Esophagus muscularis mucosa (tissue), 4 donors: Measurements from ENCODE around the gene COL26A1.

Experiments used
- CTCF ChIP-seq, 3 experiments: fragments of 200-600 bp in 2 of 3; fragments of 450-650 bp in 1 of 3; sonication (generic) in 2 of 3; IDR thresholded peaks; one replicate each; pipeline ENCODE4 v1.5.1; 2017 to 2019; ENCODE audit warnings: antibody characterized with exemption in 3 of 3, mild to moderate bottlenecking in 2 of 3, moderate library complexity in 1 of 3
- EP300 ChIP-seq: sonication (generic); formaldehyde crosslinking; IDR thresholded peaks from one replicate; pipeline ENCODE4 v1.6.1; 2017; ENCODE audit warnings: antibody characterized with exemption
- POLR2A ChIP-seq: fragments of 450-650 bp; IDR thresholded peaks from one replicate; pipeline ENCODE4 v1.6.1; 2017; ENCODE audit warnings: antibody characterized with exemption, moderate library complexity, mild to moderate bottlenecking, low read depth
- POLR2AphosphoS5 ChIP-seq, 2 donors: sonication (generic); formaldehyde crosslinking; IDR thresholded peaks; one replicate each; pipeline ENCODE4 v1.6.1; 2017; ENCODE audit warnings: antibody characterized with exemption in 2 of 2

GRCh38 chr7:101531726-101532357, 169.2 kb downstream of the COL26A1 start:
- TF ChIP-seq CTCF (IDR thresholded peaks at IDR 0.05) (no peak), EP300 (no peak), POLR2AphosphoS5 (IDR thresholded peaks at IDR 0.05) (no peak), POLR2A (no peak)
